ENCODE measurements around the gene CRTC1.

Gene CRTC1

DNA sequence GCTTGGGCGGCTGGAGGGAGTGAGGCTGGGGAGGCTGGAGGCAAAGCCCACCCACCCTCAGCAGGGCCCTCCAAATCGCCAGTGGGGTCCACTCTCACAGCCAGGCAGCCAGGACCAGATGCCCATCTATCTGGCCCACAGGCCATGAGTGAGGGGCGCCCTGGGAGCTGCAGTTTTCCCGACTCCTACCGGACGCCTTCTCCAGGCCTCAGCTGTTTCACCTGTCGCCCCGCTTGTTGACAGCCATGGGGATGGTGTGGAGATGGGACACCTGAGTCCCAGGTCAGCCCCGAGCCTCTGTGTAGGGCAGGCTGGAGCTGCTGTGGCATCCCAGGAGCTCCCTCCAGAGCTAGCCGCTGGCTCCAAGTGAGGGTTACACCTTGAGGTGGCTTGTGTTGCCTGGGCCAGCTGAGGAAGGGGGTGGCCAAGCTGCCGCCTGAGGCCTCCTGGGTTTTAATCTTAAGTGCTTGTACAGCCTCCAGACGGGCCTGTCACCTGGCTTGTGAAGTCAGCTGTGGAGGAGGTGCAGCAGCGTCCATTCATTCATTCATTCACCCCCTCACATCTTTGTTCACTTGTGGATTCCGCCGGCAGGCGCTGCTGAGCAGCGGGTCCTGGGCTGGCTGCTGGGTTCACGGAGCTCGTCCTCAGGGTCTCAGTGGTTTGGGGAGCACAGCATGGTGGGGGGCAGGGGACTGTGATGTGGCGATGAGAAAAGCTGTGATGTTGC lies 55.6 kb downstream of the CRTC1 start:
- Histone ChIP-seq H3K4me3 (no peak overlapping the region), H3K27ac (no peak overlapping the region)

DNA sequence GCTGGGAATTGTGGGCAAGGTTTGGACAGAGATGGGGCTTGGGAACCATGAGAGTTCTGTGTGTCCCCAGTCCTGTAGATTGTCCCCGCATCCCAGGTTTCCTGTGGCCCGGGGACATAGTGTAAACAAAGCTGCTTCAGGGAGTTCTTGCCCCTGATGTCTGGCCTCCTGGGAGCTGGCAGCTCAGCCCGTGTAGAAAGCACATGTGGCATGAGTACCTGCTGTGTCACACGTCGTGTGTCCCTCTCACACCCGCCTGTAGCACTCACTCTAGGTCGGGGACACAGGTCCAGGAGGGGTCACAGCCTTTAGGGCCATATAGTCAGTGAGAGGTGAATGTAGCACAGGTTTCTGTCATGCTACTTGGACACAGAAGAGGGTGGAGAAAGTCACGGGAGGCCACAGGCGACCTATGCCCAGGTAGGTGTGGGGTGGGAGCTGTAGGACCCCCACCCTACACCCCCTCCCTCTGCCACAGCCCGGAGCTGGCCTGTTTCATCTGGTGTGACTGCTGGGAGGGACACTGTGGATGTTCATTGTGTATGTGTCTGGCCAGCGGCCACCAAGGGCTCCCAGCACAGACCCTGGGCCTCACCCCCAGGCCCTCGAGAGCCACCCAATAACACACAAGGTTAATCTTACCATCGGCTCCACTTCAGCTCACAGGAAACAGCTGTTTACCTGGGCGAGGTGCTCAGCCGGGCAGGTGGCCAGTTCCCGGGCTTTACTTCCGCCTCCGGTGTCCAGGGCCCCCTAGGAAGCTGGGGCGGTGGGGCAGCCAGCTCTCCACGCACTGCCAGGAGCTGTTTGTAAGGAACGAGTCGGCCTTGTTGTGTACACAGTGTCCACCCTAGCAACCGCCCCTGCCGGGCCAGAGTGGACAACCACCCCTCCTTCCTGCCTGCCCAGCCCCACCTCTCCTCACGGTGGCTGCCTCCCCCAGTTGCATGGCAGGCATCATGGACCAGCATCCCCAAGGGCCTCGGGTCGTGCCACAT lies 57.9 kb downstream of the CRTC1 start:
- H3K27ac ChIP-seq: no peak overlapping the region
- no peak overlapping the region for H3K4me3 ChIP-seq

DNA sequence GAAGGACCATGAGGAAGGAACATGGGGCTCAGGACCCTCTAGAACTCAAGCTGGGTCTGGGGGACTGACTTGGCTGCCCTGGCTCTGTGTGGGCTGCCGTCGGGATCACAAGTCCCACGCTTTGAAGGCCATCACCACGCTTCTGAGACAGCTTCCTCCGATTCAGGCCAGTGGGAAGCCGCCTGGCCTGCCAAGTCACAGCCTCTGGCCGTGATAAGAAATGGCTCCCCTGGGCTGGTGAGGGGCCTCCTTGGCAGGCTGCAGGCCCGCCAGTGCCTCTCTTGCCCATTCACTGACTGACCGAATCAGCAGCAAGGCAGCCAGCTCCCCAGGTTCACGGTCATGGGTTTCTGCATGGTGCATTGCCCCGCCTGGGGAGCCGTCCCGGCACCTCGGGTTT lies 58.8 kb downstream of the CRTC1 start:
- no peak overlapping the region for H3K4me3 ChIP-seq
- no peak overlapping the region for H3K27ac ChIP-seq

DNA sequence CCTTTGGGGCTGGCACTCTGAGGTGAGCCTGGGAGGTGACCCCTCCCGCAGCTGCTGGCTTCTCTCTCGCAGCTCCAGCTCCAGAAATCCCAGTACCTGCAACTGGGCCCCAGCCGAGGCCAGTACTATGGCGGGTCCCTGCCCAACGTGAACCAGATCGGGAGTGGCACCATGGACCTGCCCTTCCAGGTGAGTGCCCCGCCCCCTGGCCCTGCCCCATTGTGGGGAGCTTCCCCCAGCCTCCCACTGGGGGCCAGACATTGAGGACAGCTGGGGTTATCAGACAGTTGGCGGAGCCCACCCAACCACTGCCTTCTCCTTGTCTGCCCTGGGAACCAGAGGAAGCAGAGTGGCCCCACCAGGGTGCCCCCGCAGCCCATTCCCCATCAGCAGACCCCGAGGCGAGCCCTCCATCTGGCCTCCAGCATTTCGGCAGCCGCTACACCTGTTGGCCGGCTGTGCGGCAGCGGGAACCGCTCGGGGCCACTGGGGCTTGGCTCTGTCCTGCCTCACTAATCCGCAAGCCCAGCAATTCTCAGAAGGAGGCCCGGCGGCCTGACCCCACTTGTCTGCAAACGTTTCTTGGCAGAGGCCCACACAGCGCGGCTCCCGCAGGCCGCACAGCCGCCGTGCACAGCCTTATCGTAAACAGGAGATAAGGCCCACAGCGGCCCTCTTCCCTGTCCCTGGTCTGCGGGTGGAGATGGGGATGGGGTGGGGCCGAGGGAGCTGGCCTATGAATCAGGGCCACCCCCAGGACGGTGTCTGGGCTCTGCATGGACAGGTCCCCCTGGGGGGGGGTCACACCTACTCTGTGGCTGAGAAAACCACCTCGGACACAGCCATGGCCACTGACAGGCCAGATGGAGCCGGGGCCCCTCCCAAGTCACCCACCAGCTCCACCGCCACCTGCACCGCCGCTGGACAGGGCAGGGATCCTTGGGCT lies 59.6 kb downstream of the CRTC1 start:
- H3K27ac ChIP-seq: no peak overlapping the region
- no peak overlapping the region for H3K4me3 ChIP-seq

DNA sequence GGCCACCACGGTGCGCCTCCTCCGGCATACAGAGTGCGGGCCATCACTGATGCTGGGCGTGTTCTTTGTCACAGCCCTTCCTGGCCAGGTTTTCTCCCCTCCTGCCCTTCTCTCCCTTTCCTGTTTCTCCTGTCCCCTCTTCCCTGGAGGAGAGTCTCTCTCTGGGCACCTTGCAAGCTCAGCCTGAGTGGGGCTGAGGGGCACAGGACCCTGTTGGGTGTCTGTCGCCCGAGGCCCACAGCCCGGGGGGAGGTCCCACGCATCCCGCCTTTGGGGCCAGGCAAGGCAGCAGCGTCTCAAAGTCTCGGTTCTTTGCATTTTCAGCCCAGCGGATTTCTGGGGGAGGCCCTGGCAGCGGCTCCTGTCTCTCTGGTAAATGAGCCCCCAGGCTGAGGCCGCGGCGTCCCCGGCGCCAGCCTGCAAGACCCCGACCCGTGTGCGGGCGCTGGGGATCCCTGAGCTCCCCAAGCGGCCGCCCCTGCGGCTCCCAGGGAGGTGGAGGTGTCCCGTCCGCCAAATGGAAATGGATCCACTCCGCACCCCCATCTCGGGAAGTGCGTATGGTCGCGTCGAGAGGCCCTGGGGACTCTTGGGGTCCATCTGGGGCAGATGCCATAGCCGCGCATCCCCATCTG lies 60.4 kb downstream of the CRTC1 start:
- no peak overlapping the region for H3K4me3 ChIP-seq

DNA sequence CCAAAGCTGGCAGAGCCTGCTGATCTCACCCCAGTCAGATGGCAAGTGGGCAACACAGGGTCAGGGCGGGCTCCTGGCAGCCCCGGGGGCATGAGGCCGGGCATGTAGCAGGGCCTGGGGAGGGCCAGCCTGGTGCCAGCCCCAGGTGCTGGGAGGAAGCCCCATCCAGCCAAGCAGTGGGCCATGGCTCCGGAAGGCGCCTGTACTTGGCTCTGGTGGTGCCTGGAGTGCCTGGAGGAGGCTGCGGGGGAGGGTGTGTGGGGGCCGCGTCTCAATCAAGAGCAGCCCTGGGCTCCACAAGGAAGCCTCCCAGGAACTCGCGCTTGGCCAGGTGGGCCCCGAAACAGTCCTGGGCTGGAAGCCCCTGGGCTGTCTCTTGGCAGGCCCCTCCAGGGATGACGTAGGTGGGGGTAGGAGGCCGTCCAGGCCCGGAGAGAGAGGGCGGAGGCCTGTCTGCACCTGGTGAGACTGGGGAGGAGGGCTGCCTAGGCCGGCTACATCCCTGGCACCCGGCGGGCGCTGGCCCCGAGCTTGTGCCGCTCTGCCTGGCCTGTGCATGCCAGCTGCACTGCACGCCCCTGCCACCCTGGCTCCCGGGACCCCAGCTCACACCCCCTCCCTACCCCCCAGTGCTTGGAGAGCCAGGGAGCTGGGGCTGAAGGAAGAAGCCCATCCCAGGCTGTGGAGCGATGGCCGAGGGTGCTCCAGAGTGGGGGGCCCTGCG lies 61.7 kb downstream of the CRTC1 start:
- no peak overlapping the region for H3K27ac ChIP-seq
- no peak overlapping the region for H3K4me3 ChIP-seq

More for the DNA sequence above, 60.4 kb downstream of the CRTC1 start:
- no peak overlapping the region for H3K27ac ChIP-seq

DNA sequence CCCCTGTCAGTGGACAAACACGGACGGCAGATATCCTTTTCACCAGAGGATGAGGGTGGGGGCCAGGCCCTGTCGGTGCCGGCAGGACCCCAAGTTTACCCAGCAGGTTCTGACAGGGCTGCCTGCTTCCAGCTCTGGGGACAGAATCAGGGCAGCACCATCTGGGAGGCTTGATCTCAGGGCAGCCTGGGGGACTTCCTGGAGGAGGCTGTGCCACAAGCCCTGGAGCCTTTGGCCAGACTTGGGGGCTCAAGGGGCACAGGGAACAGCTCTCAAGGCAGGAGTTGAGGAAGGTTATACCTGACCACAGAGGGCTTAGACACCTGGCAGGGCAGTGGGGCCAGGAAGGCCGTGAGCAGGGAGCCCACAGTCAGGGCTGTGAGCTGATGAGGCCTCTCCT lies 62.5 kb downstream of the CRTC1 start:
- Histone ChIP-seq H3K27ac (no peak overlapping the region), H3K4me3 (no peak overlapping the region)

DNA sequence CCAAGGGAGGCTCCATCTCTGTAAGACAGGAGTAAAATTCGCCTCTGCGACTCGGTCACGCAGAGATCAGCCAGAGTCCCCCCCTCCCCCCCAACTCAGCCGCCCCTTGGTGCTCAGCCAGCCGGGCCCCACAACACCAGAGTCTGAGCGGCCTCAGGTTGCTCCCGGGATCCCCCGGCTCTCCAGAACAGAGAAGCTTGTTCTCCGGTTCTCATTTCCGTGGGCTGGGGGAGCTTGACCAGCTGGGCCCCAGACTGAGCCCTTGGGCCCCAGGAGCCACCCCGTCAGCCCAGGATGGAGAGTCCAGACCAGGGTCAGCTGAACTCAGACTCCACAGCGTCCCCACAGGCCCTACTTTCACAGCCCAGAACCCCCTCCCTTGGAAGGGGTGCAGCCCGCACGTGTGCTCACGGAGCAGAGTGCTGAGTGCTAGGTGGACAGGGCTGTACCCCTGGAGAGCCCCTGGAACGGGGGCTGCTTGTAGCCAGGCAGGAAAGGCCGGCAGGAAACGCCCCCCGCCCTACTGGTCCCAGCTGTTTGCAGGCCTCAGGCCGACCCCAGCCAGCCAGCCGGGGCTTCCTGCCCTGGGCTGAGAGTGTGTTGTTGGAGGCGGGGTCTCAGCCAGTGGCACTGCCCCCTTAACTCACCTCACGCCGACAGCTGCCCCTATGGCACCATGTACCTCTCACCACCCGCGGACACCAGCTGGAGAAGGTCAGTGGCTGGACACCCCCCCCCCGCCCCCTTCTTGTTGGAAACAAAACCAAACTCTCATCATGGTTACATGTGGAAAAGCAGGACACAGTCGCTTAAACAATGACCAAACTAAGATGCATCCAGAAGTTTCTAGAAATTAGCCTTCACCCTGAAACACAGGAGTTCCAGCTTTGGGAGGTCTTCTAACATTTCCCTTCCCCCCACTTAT lies 63.2 kb downstream of the CRTC1 start:
- no peak overlapping the region for H3K27ac ChIP-seq
- H3K4me3 ChIP-seq: no peak overlapping the region

DNA sequence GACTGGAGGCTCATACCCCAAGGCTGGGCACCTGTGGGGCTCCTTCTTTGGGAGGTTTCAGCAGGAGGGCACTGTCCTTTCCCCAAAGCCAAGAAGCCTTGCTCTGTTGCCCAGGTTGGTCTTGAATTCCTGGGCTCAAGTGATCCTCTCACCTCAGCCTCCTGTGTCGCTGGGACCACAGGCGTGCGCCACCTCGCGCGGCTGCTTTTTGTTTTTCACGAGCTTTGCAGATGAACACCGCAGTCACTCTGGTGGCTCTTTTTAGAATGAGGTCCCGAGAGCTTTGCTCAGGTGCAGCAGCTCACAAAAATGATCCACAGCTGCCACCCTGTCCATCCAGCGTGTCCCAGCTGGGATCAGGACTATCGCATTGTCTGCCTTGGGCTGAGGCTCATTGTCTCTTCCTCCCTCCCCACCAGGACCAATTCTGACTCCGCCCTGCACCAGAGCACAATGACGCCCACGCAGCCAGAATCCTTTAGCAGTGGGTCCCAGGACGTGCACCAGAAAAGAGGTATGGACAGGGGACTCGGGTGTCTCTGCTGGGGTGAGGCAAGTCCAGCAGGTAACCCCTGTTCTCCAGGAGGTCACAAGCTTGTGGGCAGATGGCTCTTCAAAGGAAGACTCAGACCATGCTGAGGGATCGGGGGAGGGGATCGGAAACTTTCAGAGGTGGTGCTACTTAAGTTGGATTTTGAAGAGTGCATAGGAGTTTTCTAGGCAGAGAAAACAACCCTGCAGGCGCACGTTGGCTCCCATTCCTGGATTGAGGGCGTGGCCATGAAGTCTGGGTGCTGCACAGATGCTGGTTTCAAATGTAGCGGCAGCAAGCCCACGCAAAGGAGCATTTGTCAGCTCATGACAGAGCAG lies 66.1 kb downstream of the CRTC1 start:
- no peak overlapping the region for H3K27ac ChIP-seq
- no peak overlapping the region for H3K4me3 ChIP-seq

DNA sequence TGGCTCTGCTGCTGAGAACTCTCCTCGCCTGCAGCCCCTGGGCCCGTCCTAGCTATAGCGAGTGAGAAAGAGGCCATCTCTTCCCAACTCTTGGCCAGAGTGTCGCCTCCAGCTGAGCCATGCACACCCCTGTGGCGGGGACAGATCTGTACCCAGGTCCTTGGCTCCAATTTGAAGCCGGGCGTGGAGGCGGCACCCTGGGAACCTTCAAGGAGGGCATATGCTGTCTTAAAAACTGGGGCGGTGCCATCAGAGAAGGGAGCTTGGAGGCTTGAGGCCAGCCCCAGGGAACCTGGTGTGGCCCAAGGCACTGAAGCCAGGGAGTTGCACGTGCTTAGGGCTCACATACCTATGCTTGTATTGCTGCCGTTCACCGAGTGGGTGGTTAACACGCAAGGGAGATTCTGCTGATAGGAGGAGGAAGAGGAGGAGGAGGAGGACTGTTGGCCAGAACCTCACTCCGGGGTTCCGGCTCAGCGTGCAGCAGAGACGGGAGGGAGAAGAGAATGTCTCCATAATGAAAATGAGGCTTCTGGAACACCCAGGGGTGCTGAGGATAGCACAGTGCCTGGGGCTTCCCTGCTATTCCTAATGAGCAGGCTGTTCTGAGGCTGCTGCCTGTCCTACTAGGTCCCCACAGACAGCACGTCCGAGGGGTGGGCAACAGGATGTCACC lies 67.0 kb downstream of the CRTC1 start:
- Histone ChIP-seq H3K4me3 (no peak overlapping the region), H3K27ac (no peak overlapping the region)

DNA sequence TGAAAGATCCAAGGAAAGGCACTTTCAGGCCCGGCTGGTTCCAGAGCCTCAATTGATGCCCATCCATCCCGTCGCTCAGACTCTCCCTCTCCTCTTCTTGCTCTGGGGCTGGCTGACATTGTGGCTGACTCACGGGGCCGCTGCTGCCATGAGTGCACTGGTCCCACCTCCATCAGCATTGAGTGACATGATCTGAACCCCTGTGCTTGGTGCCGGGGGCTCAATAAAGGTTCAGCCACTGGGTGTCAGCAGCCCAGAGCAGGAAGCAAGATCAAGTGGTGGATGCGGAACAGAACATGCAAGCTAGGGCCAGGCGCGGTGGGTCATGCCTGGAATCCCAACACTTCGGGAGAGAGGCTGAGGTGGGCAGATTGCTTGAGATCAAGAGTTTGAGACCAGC lies 68.1 kb downstream of the CRTC1 start:
- no peak overlapping the region for H3K4me3 ChIP-seq
- no peak overlapping the region for H3K27ac ChIP-seq

DNA sequence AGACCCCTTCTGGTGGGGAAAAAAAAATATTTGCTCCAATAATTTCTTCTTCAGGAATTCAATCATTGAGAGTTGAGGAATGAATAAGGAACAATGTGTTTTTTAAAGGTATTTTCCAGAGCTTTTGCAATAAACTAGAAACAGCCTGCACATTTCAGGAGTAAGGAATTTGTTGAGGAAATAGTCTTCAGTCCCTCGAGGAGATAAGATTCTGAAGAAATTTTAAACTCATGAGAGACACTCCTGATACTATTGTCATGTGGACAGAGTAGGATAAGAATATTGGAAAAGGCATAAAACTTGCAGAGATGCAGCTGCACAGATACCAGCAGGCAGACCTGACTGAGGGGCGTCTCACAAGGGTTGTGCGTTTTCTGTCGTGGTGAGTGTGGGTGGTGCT lies 71.0 kb downstream of the CRTC1 start:
- Histone ChIP-seq H3K27ac (no peak overlapping the region), H3K4me3 (no peak overlapping the region)

DNA sequence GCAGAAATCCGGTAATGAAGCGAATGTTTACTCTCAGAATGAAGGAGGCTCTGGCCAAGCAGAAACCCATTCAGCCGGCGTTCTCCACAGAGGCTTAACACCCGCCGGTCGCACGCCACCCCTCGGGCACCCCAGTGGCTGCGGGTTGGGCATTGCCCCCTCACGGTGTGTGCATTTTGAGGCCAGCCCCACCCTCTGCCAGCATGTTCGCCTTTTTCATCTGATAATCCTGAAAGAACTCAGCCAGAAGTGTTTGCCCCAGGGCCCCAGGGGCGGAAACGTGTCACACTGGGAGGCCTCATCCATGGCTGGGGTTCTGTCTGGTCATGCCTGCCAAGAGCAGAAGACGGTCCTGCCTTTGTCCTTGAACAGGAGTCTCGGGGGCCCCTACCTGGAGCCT lies 73.4 kb downstream of the CRTC1 start:
- H3K27ac ChIP-seq: peak overlapping the region in 3 of 21 experiments; percentile 21 to 62 (median 44)
- no peak overlapping the region for H3K4me3 ChIP-seq

DNA sequence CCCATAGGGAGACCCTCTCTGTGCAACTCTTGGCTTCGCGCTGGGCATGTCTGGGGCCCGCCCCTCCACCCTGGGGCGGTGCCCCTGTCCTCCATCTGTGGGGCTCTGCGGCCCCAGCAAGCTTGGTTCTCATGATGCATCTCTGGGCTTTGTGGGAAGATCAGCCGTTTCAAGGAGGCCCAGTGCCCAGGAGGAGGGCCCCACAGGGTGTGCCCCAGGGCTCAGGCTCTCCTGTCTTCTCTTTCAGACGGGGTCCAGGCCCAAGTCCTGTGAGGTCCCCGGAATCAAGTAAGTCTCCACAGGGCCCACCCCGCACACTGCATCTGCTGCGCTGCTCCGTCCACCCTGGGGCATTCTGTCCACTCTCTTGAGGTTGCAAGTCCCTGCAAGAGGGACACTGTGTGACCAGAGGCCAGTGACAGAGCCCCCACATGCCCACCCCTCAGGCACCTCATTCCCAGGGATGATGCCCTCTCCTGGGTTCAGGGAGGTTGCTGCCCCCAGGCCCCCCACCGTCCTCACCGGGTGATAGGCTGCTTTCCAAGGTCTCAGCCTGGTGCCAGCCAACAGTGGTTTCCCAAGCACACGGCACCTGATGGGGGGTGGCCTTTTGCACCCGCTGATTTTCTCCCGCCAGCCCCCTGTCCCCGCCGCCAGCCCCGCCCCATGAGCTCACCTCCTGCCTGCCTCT lies 76.0 kb downstream of the CRTC1 start:
- Histone ChIP-seq H3K27ac (no peak overlapping the region), H3K4me3 (no peak overlapping the region)

DNA sequence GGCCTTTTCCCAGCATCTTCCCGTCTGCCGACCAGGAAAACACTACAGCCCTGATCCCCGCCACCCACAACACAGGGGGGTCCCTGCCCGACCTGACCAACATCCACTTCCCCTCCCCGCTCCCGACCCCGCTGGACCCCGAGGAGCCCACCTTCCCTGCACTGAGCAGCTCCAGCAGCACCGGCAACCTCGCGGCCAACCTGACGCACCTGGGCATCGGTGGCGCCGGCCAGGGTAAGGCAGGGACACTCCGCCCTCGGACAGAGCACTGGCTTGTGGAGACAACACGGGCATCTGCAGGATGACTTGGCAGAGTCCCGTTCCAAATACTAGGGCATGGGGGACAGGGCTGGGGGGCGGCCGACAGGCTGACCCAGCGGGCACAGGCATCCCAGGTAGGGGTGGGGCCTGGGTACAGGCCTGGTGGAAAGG lies 76.5 kb downstream of the CRTC1 start:
- Histone ChIP-seq H3K4me3 (no peak overlapping the region), H3K27ac (no peak overlapping the region)

Data from skin epidermis (tissue), 12 donors.